GM12878 (cell line): Measurements from ENCODE around the gene QSOX1.

ENCODE experiments used
- ZBED1 ChIP-seq: IDR thresholded peaks from 2 replicates; pipeline ENCODE4 v1.6.1; 2016; ENCODE audit warnings: borderline replicate concordance
- TF ChIP-seq, protein P1 (sequence below), 3 experiments: IDR thresholded peaks in 2 of 3; conservative IDR thresholded peaks in 1 of 3; 2 replicates each; pipeline ENCODE4 v1.5.1; 2011; ENCODE audit warnings: low read depth in 3 of 3, low read length in 3 of 3, mild to moderate bottlenecking in 3 of 3, control low read depth in 2 of 3, moderate library complexity in 2 of 3, inconsistent platforms in 1 of 3, mixed read lengths in 1 of 3; ENCODE audit not compliant: control insufficient read depth in 2 of 3, insufficient read depth in 1 of 3; ENCODE audit errors: extremely low read depth in 1 of 3
- TF ChIP-seq, protein P2 (sequence below): IDR thresholded peaks from 2 replicates; pipeline ENCODE4 v1.6.1; 2011; ENCODE audit warnings: borderline replicate concordance, low read depth, mild to moderate bottlenecking, moderate library complexity, mixed read lengths, low read length; ENCODE audit not compliant: insufficient read depth; ENCODE audit errors: extremely low read length
- TF ChIP-seq, protein P3 (sequence below): IDR thresholded peaks from 2 replicates; pipeline ENCODE4 v1.6.1; 2011; ENCODE audit warnings: low read depth, mild to moderate bottlenecking, low read length, moderate library complexity, borderline replicate concordance; ENCODE audit errors: extremely low read depth

DNA sequence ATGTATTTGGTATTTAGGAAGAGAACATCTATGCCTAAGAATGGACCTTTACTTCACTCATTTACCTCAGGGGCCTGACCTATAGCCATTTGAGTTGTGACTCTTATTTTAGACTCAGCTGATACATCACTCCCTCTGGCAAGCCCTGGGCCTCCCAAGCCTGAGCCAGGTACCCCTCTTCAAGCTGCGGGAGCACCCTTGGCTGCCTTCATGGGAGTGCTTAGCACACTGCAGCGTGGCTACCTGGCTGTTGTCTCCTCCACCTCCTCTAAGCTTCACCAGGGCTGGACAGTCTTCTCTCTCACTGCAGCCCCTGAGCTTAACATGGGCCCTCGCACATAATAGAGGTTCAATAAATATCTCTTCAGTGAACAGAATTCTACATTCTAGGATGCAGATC lies 51.9 kb downstream of the QSOX1 start:
- TF ChIP-seq, protein P1, sequence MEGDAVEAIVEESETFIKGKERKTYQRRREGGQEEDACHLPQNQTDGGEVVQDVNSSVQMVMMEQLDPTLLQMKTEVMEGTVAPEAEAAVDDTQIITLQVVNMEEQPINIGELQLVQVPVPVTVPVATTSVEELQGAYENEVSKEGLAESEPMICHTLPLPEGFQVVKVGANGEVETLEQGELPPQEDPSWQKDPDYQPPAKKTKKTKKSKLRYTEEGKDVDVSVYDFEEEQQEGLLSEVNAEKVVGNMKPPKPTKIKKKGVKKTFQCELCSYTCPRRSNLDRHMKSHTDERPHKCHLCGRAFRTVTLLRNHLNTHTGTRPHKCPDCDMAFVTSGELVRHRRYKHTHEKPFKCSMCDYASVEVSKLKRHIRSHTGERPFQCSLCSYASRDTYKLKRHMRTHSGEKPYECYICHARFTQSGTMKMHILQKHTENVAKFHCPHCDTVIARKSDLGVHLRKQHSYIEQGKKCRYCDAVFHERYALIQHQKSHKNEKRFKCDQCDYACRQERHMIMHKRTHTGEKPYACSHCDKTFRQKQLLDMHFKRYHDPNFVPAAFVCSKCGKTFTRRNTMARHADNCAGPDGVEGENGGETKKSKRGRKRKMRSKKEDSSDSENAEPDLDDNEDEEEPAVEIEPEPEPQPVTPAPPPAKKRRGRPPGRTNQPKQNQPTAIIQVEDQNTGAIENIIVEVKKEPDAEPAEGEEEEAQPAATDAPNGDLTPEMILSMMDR (IDR thresholded peaks at IDR 0.05 in 2 of 3, conservative IDR thresholded peaks at IDR 0.05 in 1 of 3; ENCODE audit: control insufficient read depth in 2 of 3, extremely low read depth in 1 of 3, insufficient read depth in 1 of 3, low read depth in 3 of 3, low read length in 3 of 3): no peak
- TF ChIP-seq, protein P2, sequence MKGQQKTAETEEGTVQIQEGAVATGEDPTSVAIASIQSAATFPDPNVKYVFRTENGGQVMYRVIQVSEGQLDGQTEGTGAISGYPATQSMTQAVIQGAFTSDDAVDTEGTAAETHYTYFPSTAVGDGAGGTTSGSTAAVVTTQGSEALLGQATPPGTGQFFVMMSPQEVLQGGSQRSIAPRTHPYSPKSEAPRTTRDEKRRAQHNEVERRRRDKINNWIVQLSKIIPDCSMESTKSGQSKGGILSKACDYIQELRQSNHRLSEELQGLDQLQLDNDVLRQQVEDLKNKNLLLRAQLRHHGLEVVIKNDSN: no peak
- TF ChIP-seq, protein P3, sequence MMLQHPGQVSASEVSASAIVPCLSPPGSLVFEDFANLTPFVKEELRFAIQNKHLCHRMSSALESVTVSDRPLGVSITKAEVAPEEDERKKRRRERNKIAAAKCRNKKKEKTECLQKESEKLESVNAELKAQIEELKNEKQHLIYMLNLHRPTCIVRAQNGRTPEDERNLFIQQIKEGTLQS: no peak
- no peak for TF ChIP-seq ZBED1
